PC-9 (cell line): ENCODE results near the gene NUP133.

Experiments
- CTCF ChIP-seq: fragments of 200-600 bp; sonication (generic); conservative IDR thresholded peaks from 2 replicates; pipeline ENCODE4 v1.6.1; 2017; ENCODE audit warnings: mixed run types, antibody characterized with exemption, mild to moderate bottlenecking, moderate library complexity
- EZH2 ChIP-seq: fragments of 200-600 bp; sonication (generic); IDR thresholded peaks from 2 replicates; pipeline ENCODE4 v1.8.0; 2017; ENCODE audit warnings: antibody characterized with exemption, low read depth

- peak; percentile 64 for TF ChIP-seq CTCF
- no peak for TF ChIP-seq EZH2
Observed at GRCh38 chr1:229452956-229453801, 55.0 kb downstream of the NUP133 start.
